ENCODE results near the gene CWC15.

Gene CWC15

GRCh38 chr11:94956963-94957362 lies 16.4 kb downstream of the CWC15 start:
- Histone ChIP-seq H3K9me2 (replicated peaks; ENCODE audit: low read depth, low read length) (no peaks in the 10 kb centered on the region), H3K4me1 (ENCODE audit: insufficient read depth, low read length, poor library complexity, severe bottlenecking) (no peaks in the 10 kb centered on the region), H3K79me2 (ENCODE audit: insufficient read depth, low read length) (no peaks in the 10 kb centered on the region), H3K27me3 (ENCODE audit: insufficient read depth, low read length, poor library complexity, severe bottlenecking) (no peaks in the 10 kb centered on the region), H3K9me3 (ENCODE audit: insufficient read depth, low read depth, low read length) (no peaks in the 10 kb centered on the region), H2AFZ (ENCODE audit: low read length) (no peak overlapping the region), H4K20me1 (ENCODE audit: insufficient read depth, low read length, poor library complexity, severe bottlenecking) (no peaks in the 10 kb centered on the region), H3K4me2 (ENCODE audit: low read depth, low read length, poor library complexity, severe bottlenecking) (no peak overlapping the region), H3K9ac (ENCODE audit: low read depth, low read length, poor library complexity, severe bottlenecking) (no peak overlapping the region), H3K4me3 (ENCODE audit: low read length, poor library complexity, severe bottlenecking) (no peak overlapping the region), H3F3A (ENCODE audit: low read depth) (no peaks in the 10 kb centered on the region), H3K36me3 (ENCODE audit: insufficient read depth, low read length) (peaks cover 11% of the 10 kb centered on the region; the same call in 1 of the 2 replicates)
- TF ChIP-seq EZH2phosphoT487 (IDR thresholded peaks at IDR 0.05; ENCODE audit: borderline replicate concordance) (no peak), CTCF (conservative IDR thresholded peaks at IDR 0.05; ENCODE audit: low read length) (no peak)

- Histone ChIP-seq H2AFZ (ENCODE audit: low read length) (no peak overlapping the region), H3K4me1 (ENCODE audit: insufficient read depth, low read length, poor library complexity, severe bottlenecking) (no peaks in the 10 kb centered on the region), H3K79me2 (ENCODE audit: insufficient read depth, low read length) (no peaks in the 10 kb centered on the region), H3K27me3 (ENCODE audit: insufficient read depth, low read length, poor library complexity, severe bottlenecking) (no peaks in the 10 kb centered on the region), H3F3A (ENCODE audit: low read depth) (no peaks in the 10 kb centered on the region), H3K36me3 (ENCODE audit: insufficient read depth, low read length) (no peaks in the 10 kb centered on the region; the same call in 1 of the 2 replicates), H3K9me2 (replicated peaks; ENCODE audit: low read depth, low read length) (no peaks in the 10 kb centered on the region), H4K20me1 (ENCODE audit: insufficient read depth, low read length, poor library complexity, severe bottlenecking) (no peaks in the 10 kb centered on the region), H3K9ac (ENCODE audit: low read depth, low read length, poor library complexity, severe bottlenecking) (no peak overlapping the region), H3K9me3 (ENCODE audit: insufficient read depth, low read depth, low read length) (no peaks in the 10 kb centered on the region), H3K4me3 (ENCODE audit: low read length, poor library complexity, severe bottlenecking) (no peak overlapping the region), H3K4me2 (ENCODE audit: low read depth, low read length, poor library complexity, severe bottlenecking) (no peak overlapping the region)
- TF ChIP-seq EZH2phosphoT487 (IDR thresholded peaks at IDR 0.05; ENCODE audit: borderline replicate concordance) (no peak), CTCF (conservative IDR thresholded peaks at IDR 0.05; ENCODE audit: low read length) (no peak)
These were observed 18.6 kb downstream of the CWC15 start for GRCh38 chr11:94954753-94955152.

GRCh38 chr11:94948070-94948617 lies 25.2 kb downstream of the CWC15 start:
- Histone ChIP-seq H3K9me3 (ENCODE audit: insufficient read depth, low read depth, low read length) (no peaks in the 10 kb centered on the region), H3F3A (ENCODE audit: low read depth) (no peaks in the 10 kb centered on the region), H3K27me3 (ENCODE audit: insufficient read depth, low read length, poor library complexity, severe bottlenecking) (no peaks in the 10 kb centered on the region), H4K20me1 (ENCODE audit: insufficient read depth, low read length, poor library complexity, severe bottlenecking) (no peaks in the 10 kb centered on the region), H2AFZ (ENCODE audit: low read length) (0 out of 2 replicates have a peak overlapping the region, but pooled peaks have one; percentile 0), H3K4me3 (ENCODE audit: low read length, poor library complexity, severe bottlenecking) (no peak overlapping the region), H3K36me3 (ENCODE audit: insufficient read depth, low read length) (no peaks in the 10 kb centered on the region), H3K9me2 (replicated peaks; ENCODE audit: low read depth, low read length) (no peaks in the 10 kb centered on the region), H3K4me1 (ENCODE audit: insufficient read depth, low read length, poor library complexity, severe bottlenecking) (no peaks in the 10 kb centered on the region), H3K9ac (ENCODE audit: low read depth, low read length, poor library complexity, severe bottlenecking) (no peak overlapping the region), H3K4me2 (ENCODE audit: low read depth, low read length, poor library complexity, severe bottlenecking) (no peak overlapping the region), H3K79me2 (ENCODE audit: insufficient read depth, low read length) (no peaks in the 10 kb centered on the region)
- TF ChIP-seq EZH2phosphoT487 (IDR thresholded peaks at IDR 0.05; ENCODE audit: borderline replicate concordance): no peak
- no peak for TF ChIP-seq CTCF (conservative IDR thresholded peaks at IDR 0.05; ENCODE audit: low read length)
